RPMI8226 (cell line): ENCODE results near the gene SLC39A8.
"Not testable (repeated sequence)": the region's sequence is repeated elsewhere in the genome, so short reads cannot be mapped to it uniquely, and the experiment has no call there.

Experiments used
- DNase-seq: peaks from one replicate; pipeline ENCODE4 v3.0.0-alpha.2; 2015

The SLC39A8 gene

DNA sequence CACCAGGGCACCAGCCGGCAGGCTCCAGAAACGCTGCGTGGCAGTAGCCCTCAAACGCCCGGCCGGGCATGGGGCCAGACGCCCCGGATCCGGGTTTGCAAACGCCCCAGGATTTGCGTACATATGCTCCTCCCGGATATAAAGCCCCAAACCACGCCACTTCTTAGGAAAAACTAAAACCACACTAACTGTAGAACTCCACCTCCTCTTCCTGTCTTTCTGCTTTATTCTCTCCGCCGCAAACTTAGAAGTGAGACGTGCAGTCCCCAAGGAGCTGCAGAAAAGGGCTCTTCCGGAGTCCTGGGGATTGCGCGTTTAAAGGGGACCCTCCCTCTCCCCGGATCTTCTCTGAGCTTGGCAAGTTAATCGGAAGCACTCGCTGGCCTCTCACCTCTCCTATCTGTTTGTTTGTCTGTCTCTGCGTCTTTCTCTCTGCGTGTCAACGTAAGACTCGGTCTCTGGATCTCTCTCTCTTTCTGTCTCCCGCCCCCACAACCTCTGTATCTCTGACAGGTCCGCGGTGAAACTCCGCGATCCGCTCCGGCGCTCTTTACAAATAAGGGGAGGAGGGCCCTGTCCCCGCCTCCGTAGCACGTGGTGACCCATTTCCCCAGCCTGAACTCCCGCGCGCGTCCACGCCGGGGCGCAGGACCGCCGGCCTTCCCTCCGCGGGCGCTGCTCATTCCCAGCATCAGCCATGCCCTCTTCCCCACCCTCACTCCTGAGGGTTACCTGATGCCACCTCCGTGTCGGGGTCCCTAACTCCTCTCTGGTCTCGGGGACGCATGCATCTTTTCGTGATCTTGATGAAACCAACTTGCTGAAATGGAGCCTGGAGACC, at the start of gene SLC39A8:
Gene SLC39A8 (minus strand): TSS at position 529 of the 841 bp plus-strand sequence. CDS start 820 bp downstream, outside the sequence.
- peak; percentile 90 for DNase-seq

GRCh38 chr4:102392033-102392744, 46.9 kb upstream of the SLC39A8 start:
- no peak for DNase-seq

GRCh38 chr4:102390438-102390837, 45.2 kb upstream of the SLC39A8 start:
- no peak for DNase-seq

DNA sequence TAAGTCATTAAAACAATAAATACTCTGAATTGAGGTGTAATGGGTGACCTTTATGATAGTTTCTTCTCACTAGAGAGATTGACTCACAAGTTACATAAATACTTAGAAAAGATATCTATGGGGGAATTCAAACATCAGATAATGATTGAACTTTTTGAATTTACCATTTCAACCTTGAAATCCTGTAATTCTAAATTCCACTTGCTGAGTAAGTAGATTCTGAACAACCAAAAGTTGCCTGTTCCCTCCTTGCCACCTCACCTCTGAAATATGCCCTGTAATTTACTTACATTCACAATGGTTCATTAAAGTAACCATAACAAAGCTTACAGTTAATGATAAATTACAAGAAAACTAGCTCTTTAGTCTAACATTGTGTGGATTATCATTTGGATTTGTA, 43.3 kb upstream of the SLC39A8 start:
- no peak for DNase-seq

GRCh38 chr4:102387552-102388150, 42.4 kb upstream of the SLC39A8 start:
- no peak for DNase-seq

DNA sequence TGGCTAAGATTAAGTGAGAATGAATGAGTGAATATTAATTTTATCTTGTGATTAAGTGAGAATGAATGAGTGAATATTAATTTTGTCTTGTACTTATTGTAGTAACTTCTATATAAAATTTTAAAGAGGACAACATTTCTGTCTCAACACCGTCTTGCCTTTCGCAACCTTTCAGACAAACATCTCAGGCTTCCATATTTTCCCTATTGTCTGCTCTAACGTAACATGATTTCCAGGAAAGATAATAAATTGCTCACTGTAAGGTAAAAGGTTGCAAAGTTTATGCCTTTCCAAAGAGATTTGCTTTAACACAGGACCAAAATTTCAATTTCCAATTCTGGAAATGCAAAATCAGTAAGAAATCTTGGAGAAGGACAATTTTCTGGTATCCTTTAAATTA, 41.7 kb upstream of the SLC39A8 start:
- no peak for DNase-seq

GRCh38 chr4:102380253-102380652, 35.0 kb upstream of the SLC39A8 start:
- not testable (repeated sequence) for DNase-seq

- no peak for DNase-seq
Observed at GRCh38 chr4:102362922-102363432, 17.7 kb upstream of the SLC39A8 start.

GRCh38 chr4:102358128-102358527, 12.8 kb upstream of the SLC39A8 start:
- no peak for DNase-seq

DNA sequence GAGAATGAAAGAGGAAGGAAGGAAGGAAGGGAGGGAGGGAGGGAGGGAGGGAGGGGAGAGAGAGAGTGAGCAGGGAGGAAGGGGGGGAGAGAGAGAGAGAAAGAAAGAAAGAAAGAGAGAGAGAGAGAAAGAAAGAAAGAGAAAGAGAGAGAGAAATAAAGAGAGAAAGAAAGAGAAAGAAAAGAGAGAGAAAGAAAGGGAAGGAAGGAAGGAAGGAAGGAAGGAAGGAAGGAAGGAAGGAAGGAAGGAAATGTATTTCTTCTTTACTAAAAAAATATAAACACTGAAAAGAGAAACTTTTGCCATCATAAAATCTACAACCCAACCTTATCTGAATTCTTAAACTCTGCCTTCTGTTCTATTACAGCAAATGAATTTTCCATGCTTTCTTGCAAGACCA, 12.4 kb upstream of the SLC39A8 start:
- not testable (repeated sequence) for DNase-seq

GRCh38 chr4:102356562-102357202, 11.4 kb upstream of the SLC39A8 start:
- no peak for DNase-seq

DNA sequence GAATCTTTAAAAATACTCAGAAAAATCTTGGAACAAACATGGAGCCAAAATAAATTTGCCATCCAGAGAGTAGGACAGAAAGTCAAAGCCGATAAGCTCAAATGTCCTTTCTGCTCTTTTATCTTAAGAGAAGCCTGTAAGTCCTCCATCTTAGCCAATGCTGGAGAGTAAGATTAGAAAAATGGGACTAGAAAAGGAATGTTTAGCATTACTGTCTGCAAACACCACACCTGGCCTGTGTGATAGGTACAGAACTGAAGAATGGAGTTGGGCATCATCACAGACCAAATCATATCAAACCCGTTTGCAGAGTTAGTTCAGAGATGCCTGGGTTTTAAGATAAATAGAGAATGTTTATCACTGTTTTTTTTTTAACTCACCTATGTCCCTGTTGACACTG, 10.5 kb upstream of the SLC39A8 start:
- no peak for DNase-seq

GRCh38 chr4:102354671-102355454, 9.6 kb upstream of the SLC39A8 start:
- no peak for DNase-seq

GRCh38 chr4:102352781-102353180, 7.5 kb upstream of the SLC39A8 start:
- no peak for DNase-seq

GRCh38 chr4:102350634-102351033, 5.4 kb upstream of the SLC39A8 start:
- no peak for DNase-seq

DNA sequence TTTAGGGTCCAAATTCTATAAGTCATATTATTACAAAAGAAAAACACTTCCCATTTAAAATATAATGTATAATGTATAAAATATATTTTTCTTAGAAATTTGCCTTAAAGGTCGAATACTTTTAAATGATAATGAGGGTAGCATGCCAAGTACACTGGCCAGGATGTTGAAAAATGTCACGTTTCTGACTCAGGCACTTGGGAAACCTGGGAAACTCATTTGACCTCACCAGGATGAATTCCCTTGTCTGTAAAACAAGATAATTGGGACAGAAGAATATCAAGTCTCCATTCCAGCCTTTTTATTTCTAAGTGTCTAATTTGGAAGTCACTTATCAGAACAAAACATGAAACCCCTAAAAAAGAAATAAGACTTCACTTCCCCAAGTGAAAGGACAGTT, 3.4 kb upstream of the SLC39A8 start:
- DNase-seq = no peak

DNA sequence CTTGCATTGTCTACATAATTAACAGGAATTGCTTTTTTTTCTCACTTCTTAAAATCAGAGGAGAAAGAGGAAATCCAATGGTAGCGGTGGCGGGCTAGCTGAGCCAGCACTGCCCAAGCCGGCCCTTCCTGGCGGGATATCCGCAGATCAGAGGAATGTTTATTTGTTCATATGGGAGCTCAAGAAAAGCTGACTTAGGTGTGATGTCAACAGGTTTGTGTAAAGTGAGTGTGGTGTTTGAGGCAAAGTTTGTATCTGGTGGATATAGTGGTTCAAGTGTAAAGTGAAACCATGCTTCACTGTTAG, 466 bp upstream of the SLC39A8 start:
- no peak for DNase-seq

DNA sequence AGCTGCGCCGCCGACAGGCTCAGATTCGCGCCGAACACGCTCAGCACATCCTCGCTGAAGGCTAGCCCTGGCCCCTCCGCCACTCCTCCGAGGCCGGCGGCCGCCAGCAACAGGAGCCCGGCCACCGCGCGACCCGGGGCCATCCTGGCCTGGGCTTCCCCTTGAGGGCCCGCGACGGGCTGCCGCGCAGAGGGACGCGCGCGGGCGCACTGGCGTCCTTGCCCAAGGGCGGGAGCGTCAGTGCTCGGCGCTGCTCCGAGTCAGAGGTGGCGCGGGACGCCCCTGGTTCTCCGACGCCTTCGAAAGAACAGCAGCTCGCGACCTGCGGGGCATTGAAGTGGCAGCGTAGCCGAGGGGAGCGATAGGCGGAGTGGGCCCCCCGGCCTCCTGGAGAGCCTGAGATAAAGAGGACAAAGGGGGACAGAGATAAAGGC, 745 bp downstream of the SLC39A8 start:
- DNase-seq = peak; percentile 72

DNA sequence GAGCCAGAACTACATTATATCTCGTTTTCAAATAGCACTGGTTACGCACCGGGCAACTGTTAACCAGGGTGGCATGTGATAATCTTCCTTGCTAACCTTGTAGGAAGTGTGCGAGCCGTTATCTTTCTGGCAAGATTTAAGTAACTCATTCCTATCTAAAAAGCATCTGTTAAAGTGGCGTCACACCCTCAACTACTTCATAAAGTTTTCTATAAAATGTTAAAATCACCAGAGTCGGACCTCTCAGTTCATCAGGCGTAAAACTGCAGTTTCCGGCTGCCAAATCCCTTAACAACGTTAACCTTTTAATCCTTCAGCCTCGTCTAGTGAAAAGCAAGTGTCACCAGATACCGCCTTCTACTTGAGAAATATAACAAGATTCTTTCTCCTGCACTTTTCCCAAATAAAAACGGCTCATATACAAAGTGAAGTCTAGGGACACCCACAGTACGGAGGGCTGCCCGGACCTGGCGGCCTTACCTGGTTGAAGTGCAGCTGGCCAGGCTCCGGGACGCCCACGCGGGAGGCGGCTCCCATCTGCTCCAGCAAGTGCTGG, 1.2 kb downstream of the SLC39A8 start:
- no peak for DNase-seq

GRCh38 chr4:102342404-102343074, 2.7 kb downstream of the SLC39A8 start:
- DNase-seq = no peak

GRCh38 chr4:102341201-102341600, 4.1 kb downstream of the SLC39A8 start:
- DNase-seq = no peak
